OCI-LY7 (cell line): ENCODE data around the gene THOC1. TPM values are rescaled to one million over a fixed set of nuclear protein-coding genes. Genes with fewer than 3 reads are reported as not detected.

Source experiments
- BruUV-seq: library from RNA; stranded (reverse); fragments of 400-500 nt; replicated peaks from 2 replicates; lab custom pipeline; 2021; lab: Mats Ljungman, UMichigan
- CTCF ChIA-PET: fragments of 300-600 bp; sonication (Branson Sonifier 250); formaldehyde crosslinking; loops from one replicate; lab custom pipeline; 2022; ENCODE audit warnings: antibody characterized with exemption; ENCODE audit not compliant: unreplicated experiment; lab: Charles Lee
- POLR2A ChIA-PET: fragments of 300-600 bp; sonication (Branson Sonifier 250); formaldehyde crosslinking; loops from one replicate; lab custom pipeline; 2022; ENCODE audit warnings: antibody characterized with exemption; lab: Charles Lee
- DNase-seq: peaks from one replicate; pipeline ENCODE4 v3.0.0-alpha.2; 2015; ENCODE audit warnings: low spot score
- H2AFZ ChIP-seq: fragments of 200-600 bp; sonication (generic), shearing (Covaris generic); 2 replicates; pipeline ENCODE4 v1.6.1; 2014; ENCODE audit warnings: mild to moderate bottlenecking, antibody characterized with exemption, low read length, moderate library complexity
- H3K27ac ChIP-seq: fragments of 200-600 bp; sonication (generic); 2 replicates; pipeline ENCODE4 v1.5.1; 2014; ENCODE audit warnings: mixed run types, low read depth, mild to moderate bottlenecking, moderate library complexity, low read length, inconsistent platforms; ENCODE audit not compliant: poor library complexity, severe bottlenecking
- H3K36me3 ChIP-seq: fragments of 200-600 bp; sonication (generic); 2 replicates; pipeline ENCODE4 v1.6.1; 2014; ENCODE audit warnings: mild to moderate bottlenecking, antibody characterized with exemption, low read length, moderate library complexity, mixed read lengths; ENCODE audit not compliant: insufficient read depth
- H3K4me1 ChIP-seq: fragments of 200-600 bp; sonication (generic); 2 replicates; pipeline ENCODE4 v1.5.1; 2014; ENCODE audit warnings: mild to moderate bottlenecking, low read length; ENCODE audit not compliant: insufficient read depth, poor library complexity, severe bottlenecking
- H3K4me2 ChIP-seq: fragments of 200-600 bp; sonication (generic); 2 replicates; pipeline ENCODE4 v1.6.1; 2014; ENCODE audit warnings: mild to moderate bottlenecking, low read length
- H3K4me3 ChIP-seq: fragments of 200-600 bp; sonication (generic); 2 replicates; pipeline ENCODE4 v1.5.1; 2014; ENCODE audit warnings: mild to moderate bottlenecking, low read depth, low read length; ENCODE audit not compliant: poor library complexity, severe bottlenecking
- H3K79me2 ChIP-seq: fragments of 200-600 bp; sonication (generic); 2 replicates; pipeline ENCODE4 v1.6.1; 2016; ENCODE audit warnings: low read depth, mild to moderate bottlenecking, low read length, moderate library complexity, mixed read lengths; ENCODE audit not compliant: insufficient read depth
- H3K9me2 ChIP-seq: fragments of 200-600 bp; sonication (generic); 2 replicates; pipeline ENCODE4 v1.6.1; 2016; ENCODE audit warnings: mild to moderate bottlenecking, low read length, mixed read lengths; ENCODE audit not compliant: insufficient read depth
- H3K9me3 ChIP-seq: fragments of 200-600 bp; sonication (generic); 2 replicates; pipeline ENCODE4 v1.6.1; 2014; ENCODE audit warnings: mild to moderate bottlenecking, mixed run types, low read length, mixed read lengths
- H4K20me1 ChIP-seq: fragments of 200-600 bp; sonication (generic); 2 replicates; pipeline ENCODE4 v1.6.1; 2014; ENCODE audit warnings: mild to moderate bottlenecking, antibody characterized with exemption, low read length, moderate library complexity, mixed read lengths; ENCODE audit not compliant: insufficient read depth
- CTCF ChIP-seq: fragments of 200-600 bp; sonication (generic); conservative IDR thresholded peaks from 2 replicates; pipeline ENCODE4 v1.5.1; 2014; ENCODE audit warnings: mild to moderate bottlenecking, antibody characterized with exemption, low read length, moderate library complexity, mixed read lengths
- EZH2phosphoT487 ChIP-seq: fragments of 200-600 bp; sonication (generic); IDR thresholded peaks from 2 replicates; pipeline ENCODE4 v1.6.1; 2018; ENCODE audit warnings: low read depth, borderline replicate concordance, mild to moderate bottlenecking, mixed run types, antibody characterized with exemption, low read length, moderate library complexity, mixed read lengths
- intact Hi-C: fragments of 100-400 bp; cut with micrococcal nuclease; formaldehyde crosslinking; loops from one replicate; pipeline ENCODE4 v1.10.0; 2022; ENCODE audit not compliant: unreplicated experiment
- total RNA-seq, 2 experiments: library from RNA; depleted of rRNA in 1 of 2; stranded (reverse); fragments of >200 nt in 1 of 2; shearing (Covaris generic) in 1 of 2; gene quantifications; 2 replicates each; pipeline ENCODE4 v1.2.3, GENCODE V29; 2014 to 2022

THOC1 gene
- total RNA-seq, 2 experiments from 2014 or later: 70.4 to 74.6 TPM

GRCh38 chr18:181711-182110, 86.1 kb downstream of the THOC1 start:
- peaks cover 59% of the 10 kb centered on the region for H3K79me2 ChIP-seq
- no TSS peak for BruUV-seq
- H3K9me2 ChIP-seq: no peaks in the 10 kb centered on the region
- H4K20me1 ChIP-seq: peaks cover 6% of the 10 kb centered on the region; the same call in 1 of the 2 replicates
- no peak overlapping the region for H2AFZ ChIP-seq
- no peaks in the 10 kb centered on the region for H3K9me3 ChIP-seq
- no peak overlapping the region for H3K4me2 ChIP-seq
- no peaks in the 10 kb centered on the region for H3K4me1 ChIP-seq
- no peak overlapping the region for H3K27ac ChIP-seq
- peaks cover 98% of the 10 kb centered on the region for H3K36me3 ChIP-seq
- ChIA-PET CTCF (no interaction called here), POLR2A (interaction anchor here (0.6 kb wide), 1 partner anchor 1443 kb away, joined by 4 read pairs; no protein-coding TSS in a partner anchor)
- no peak for DNase-seq
- no peak overlapping the region for H3K4me3 ChIP-seq
- no peak for TF ChIP-seq EZH2phosphoT487
- no peak for TF ChIP-seq CTCF
- intact Hi-C loops: no loop called here

GRCh38 chr18:179499-179898, 88.3 kb downstream of the THOC1 start:
- Histone ChIP-seq H3K4me1 (no peaks in the 10 kb centered on the region), H3K27ac (no peak overlapping the region), H2AFZ (no peak overlapping the region), H4K20me1 (peaks cover 6% of the 10 kb centered on the region; the same call in 1 of the 2 replicates), H3K9me3 (no peaks in the 10 kb centered on the region), H3K79me2 (peaks cover 69% of the 10 kb centered on the region), H3K9me2 (no peaks in the 10 kb centered on the region), H3K4me2 (no peak overlapping the region), H3K36me3 (peaks cover 91% of the 10 kb centered on the region), H3K4me3 (no peak overlapping the region)
- ChIA-PET POLR2A (interaction anchor here (0.7 kb wide), 2 partner anchors 35 to 1537 kb away, joined by 3 to 4 read pairs; no protein-coding TSS in a partner anchor), CTCF (no interaction called here)
- DNase-seq: no peak
- intact Hi-C loops: no loop called here
- BruUV-seq: no TSS peak
- TF ChIP-seq EZH2phosphoT487: no peak
- TF ChIP-seq CTCF: no peak

GRCh38 chr18:172361-172760, 95.5 kb downstream of the THOC1 start:
- no peaks in the 10 kb centered on the region for H3K9me2 ChIP-seq
- H4K20me1 ChIP-seq: no peaks in the 10 kb centered on the region
- no peaks in the 10 kb centered on the region for H3K4me1 ChIP-seq
- no peak overlapping the region for H3K27ac ChIP-seq
- CTCF ChIA-PET: no interaction called here
- no peaks in the 10 kb centered on the region for H3K9me3 ChIP-seq
- TF ChIP-seq EZH2phosphoT487 (no peak), CTCF (no peak)
- peaks cover 89% of the 10 kb centered on the region for H3K36me3 ChIP-seq
- no peak for DNase-seq
- POLR2A ChIA-PET: interaction anchor here (0.9 to 1.0 kb wide), 2 partner anchors 9 to 14 kb away, joined by 3 read pairs; partner anchors contain the start of gene USP14
- peaks cover 24% of the 10 kb centered on the region for H3K79me2 ChIP-seq
- H2AFZ ChIP-seq: no peak overlapping the region
- BruUV-seq: no TSS peak
- intact Hi-C loops: no loop called here
- H3K4me2 ChIP-seq: no peak overlapping the region
- no peak overlapping the region for H3K4me3 ChIP-seq
